ENCODE measurements around the gene PDZK1IP1. TPM values are rescaled to one million over a fixed set of nuclear protein-coding genes. Genes with fewer than 3 reads are reported as not detected.

The PDZK1IP1 gene, protein sequence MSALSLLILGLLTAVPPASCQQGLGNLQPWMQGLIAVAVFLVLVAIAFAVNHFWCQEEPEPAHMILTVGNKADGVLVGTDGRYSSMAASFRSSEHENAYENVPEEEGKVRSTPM
- total RNA-seq (not detected in 2 replicates), polyA plus RNA-seq (0.52 and 0.60 TPM in 2 replicates), polyA minus RNA-seq (0.42 TPM in 1 of 2 replicates, not detected in the other), Bru-seq, nascent RNA (not detected), BruChase-seq, experiment 1, labeled RNA remaining after a 6-hour chase (percentile 25 among the genes with signal in this experiment), BruChase-seq, experiment 2, labeled RNA remaining after a 2-hour chase (percentile 14 among the genes with signal in this experiment)
- polyA plus RNA-seq (2011; cell fraction: cytosol; rRNA removed) = 0.44 and 0.52 TPM in 2 replicates
- polyA plus RNA-seq (2011; cell fraction: nucleus; rRNA removed) = 0.32 TPM in 1 of 2 replicates, not detected in the other
- not detected in 2 replicates for polyA plus RNA-seq (2012)
- not detected for polyA minus RNA-seq (2011; cell fraction: cytosol; rRNA and poly(A)+ RNA removed)
- 0.87 TPM in 1 of 2 replicates, not detected in the other for polyA minus RNA-seq (2011; cell fraction: nucleus; rRNA and poly(A)+ RNA removed)
- long read RNA-seq = 0 reads

DNA sequence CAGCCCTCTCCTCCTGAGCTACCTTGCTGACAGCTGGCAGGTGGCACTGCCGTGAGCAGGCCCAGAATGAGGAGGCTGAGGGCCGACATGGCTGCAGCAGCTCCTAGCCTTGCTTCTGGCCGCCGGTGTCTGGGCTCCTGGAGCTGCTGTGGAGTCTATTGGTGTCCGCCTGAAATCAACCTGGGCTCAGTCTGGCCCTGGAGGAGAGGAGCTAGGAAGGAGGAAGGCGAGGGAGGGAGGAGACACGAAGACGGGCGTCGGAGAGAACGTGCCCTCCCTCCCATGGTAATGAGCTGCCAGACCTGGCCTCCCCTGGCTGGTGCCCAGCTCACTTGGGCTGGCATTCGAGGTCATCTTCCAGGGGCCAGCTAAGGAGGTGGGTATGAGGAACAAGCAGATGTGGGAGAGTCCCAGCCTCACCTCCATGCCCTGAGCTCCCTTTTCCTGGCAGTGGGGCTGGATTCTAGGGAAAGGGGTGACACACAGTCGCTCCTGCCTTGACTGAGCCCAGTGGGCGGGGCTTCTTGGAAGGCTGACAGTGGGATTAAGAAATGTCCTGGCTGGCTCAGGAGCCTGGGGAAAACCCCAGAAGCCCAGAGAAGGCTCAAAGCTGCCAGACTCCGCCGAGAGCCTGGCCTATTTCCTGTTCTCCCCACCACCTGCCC, at the start of gene PDZK1IP1:
TSS of gene PDZK1IP1 (minus strand) at position 193 of the 665 bp plus-strand sequence. CDS start at position 89, 104 bp downstream.
- FAIRE-seq (peak; percentile 80), DNase-seq (ENCODE audit: low read depth, low spot score) (peak; percentile 56)
- no peaks in the 10 kb centered on the region for H3K27me3 ChIP-seq (ENCODE audit: control insufficient read depth in 2 of 2, insufficient read depth in 2 of 2, low read length in 2 of 2)
- H3K9me1 ChIP-seq (replicated peaks; ENCODE audit: control insufficient read depth, extremely low read depth, insufficient read depth, low read length) = no peaks in the 10 kb centered on the region
- no peak within 1 kb of the TSS for H3K4me3 ChIP-seq (replicated peaks in 1 of 3; ENCODE audit: insufficient read depth in 1 of 3, low read depth in 1 of 3, low read length in 3 of 3)
- H3K27ac ChIP-seq (ENCODE audit: insufficient read depth, low read depth, low read length) = no peak within 1 kb of the TSS
- no peaks in the 10 kb centered on the region for H4K20me1 ChIP-seq (replicated peaks; ENCODE audit: control insufficient read depth, extremely low read depth, insufficient read depth, low read length)
- no peaks in the 10 kb centered on the region for H3K9me3 ChIP-seq (replicated peaks; ENCODE audit: control insufficient read depth, insufficient read depth, low read length)
- H2AFZ ChIP-seq (ENCODE audit: low read depth, low read length) = peak within 1 kb of the TSS; percentile 76
- no TSS peak for BruUV-seq (replicated peaks)
- TF ChIP-seq MAX (IDR thresholded peaks at IDR 0.05; ENCODE audit: insufficient read depth, insufficient read length) (no peak), GATA2 (IDR thresholded peaks at IDR 0.05; ENCODE audit: insufficient read depth, insufficient read length, low read depth, low read length) (no peak), POLR2A (IDR thresholded peaks at IDR 0.05; ENCODE audit: low read depth, low read length) (no peak), POLR2AphosphoS5 (IDR thresholded peaks at IDR 0.05; ENCODE audit: insufficient read depth, low read depth, low read length) (no peak), EZH2 (IDR thresholded peaks at IDR 0.05; ENCODE audit: borderline replicate concordance, low read depth, low read length, severe bottlenecking) (no peak)
- TF ChIP-seq, protein P1, sequence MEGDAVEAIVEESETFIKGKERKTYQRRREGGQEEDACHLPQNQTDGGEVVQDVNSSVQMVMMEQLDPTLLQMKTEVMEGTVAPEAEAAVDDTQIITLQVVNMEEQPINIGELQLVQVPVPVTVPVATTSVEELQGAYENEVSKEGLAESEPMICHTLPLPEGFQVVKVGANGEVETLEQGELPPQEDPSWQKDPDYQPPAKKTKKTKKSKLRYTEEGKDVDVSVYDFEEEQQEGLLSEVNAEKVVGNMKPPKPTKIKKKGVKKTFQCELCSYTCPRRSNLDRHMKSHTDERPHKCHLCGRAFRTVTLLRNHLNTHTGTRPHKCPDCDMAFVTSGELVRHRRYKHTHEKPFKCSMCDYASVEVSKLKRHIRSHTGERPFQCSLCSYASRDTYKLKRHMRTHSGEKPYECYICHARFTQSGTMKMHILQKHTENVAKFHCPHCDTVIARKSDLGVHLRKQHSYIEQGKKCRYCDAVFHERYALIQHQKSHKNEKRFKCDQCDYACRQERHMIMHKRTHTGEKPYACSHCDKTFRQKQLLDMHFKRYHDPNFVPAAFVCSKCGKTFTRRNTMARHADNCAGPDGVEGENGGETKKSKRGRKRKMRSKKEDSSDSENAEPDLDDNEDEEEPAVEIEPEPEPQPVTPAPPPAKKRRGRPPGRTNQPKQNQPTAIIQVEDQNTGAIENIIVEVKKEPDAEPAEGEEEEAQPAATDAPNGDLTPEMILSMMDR (IDR thresholded peaks at IDR 0.05; ENCODE audit: extremely low read depth in 1 of 2, insufficient read depth in 1 of 2, low read depth in 1 of 2, low read length in 2 of 2) = no peak
- ChIA-PET POLR2A (interaction anchor here (0.6 kb wide), 1 partner anchor 125 kb away, joined by 3 read pairs; no protein-coding TSS in a partner anchor), CTCF (interaction anchor here (0.7 to 8.0 kb wide), 13 partner anchors 9 to 248 kb away, joined by 3 to 224 read pairs (median 4); partner anchors contain the start of gene FOXD2)
- no peaks in the 10 kb centered on the region for H3K79me2 ChIP-seq (ENCODE audit: control insufficient read depth, insufficient read depth, low read length)
- H3K4me1 ChIP-seq (ENCODE audit: control insufficient read depth, extremely low read depth, insufficient read depth, low read length) = peaks cover 5% of the 10 kb centered on the region
- H3K36me3 ChIP-seq (ENCODE audit: control insufficient read depth in 2 of 2, extremely low read depth in 1 of 2, insufficient read depth in 2 of 2, low read length in 2 of 2) = no peaks in the 10 kb centered on the region
- no peak within 1 kb of the TSS for H3K9ac ChIP-seq (replicated peaks; ENCODE audit: extremely low read depth, insufficient read depth, low read length)
- intact Hi-C loops (cut with micrococcal nuclease) = loop anchor here (1.0 kb wide), 1 partner anchor 11 kb away; no protein-coding TSS in a partner anchor
- dilution Hi-C loops (cut with MboI; ENCODE audit: extremely low pct_ligation_motif_present, low sequenced_read_pairs) = no loop called here
- H3K4me2 ChIP-seq (ENCODE audit: insufficient read depth, low read length) = no peak within 1 kb of the TSS
